GM19351 (cell line): ENCODE measurements around the gene SLC7A5.
"Not testable (repeated sequence)": the region's sequence is repeated elsewhere in the genome, so short reads cannot be mapped to it uniquely, and the experiment has no call there.

ENCODE experiments used
- ATAC-seq: cut with Tn5 transposase; IDR thresholded peaks from one replicate; pipeline ENCODE4 v1.9.1; 2021; ENCODE audit warnings: mild to moderate bottlenecking, moderate library complexity; ENCODE audit not compliant: unreplicated experiment

The SLC7A5 gene

DNA sequence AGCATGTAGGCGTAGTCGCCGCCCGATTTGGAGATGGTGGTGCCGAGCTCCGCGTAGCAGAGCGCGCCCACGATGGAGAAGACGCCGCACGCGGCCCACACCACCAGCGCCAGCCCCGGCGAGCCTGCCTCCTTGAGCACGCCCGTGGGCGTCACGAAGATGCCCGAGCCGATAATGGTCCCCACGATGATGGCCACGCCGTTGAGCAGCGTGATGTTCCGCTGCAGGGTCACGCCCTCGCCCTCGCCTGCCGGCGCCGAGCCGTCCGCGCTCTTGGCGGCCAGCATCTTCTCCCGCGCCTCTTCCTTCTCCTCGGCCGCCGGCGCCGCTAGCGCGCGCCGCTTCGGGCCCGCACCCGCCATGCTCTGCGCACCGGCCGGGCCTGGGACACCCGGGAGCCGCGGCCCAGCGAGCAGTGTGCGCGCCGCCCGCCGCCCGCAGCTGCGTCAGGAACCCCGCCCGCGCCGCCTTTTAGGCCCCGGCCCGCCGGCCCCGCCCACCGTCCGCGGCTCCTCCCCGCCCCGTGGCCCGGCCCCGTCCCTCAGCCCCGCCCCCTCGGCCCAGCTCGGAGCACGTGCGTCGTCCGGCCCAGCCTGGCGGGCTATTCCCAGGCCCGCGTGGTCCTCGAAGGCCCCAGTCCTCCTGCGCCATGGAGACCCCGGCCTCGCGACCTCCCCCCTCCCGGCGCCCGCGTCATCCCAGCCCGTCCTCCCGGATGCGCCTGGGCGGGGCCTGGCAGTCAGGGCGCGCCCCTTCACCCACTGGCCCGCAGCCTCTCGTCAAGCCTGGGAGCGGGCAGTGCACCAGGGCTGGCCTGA lies at the start of gene SLC7A5:
TSS of gene SLC7A5 (minus strand) at position 447 of the 818 bp plus-strand sequence. CDS start at position 362, 85 bp downstream.
- ATAC-seq, result peak; percentile 58

DNA sequence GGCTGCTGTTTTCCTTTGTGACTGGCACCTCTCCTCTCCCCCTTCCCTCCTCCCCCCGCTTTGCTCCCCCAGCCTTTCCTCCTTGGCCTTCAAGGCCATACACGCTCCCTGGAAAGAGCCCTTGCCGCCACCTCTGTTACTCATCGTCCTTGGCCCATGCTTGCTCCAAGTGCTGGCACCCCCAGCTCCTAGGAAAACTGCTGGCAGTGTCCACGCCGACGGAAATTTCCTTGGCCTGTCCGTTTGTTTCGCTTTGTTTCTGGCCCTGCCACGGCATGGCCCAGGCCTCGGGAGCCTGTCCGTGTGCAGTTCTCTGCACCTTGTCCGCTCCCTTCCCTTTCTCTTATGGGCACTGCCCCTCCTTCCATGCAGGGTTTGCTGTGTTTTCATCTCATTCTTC lies 49.0 kb upstream of the SLC7A5 start:
- no peak for ATAC-seq

DNA sequence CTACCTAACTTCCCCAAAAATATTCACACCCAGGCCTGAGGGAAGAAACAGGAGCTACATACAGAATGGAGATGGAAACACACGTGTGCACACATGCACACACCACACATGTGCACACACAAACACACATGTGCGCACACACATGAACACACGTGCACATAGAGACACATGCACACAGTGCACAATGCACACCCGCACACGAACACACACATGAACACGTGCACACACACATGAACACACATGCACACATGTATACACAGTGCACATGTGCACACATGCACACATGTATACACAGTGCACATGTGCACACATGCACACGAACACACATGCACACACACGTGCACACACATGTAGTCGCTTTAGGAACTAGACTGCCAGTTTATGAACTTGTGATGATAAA lies 48.2 kb upstream of the SLC7A5 start:
- ATAC-seq, result no peak

- ATAC-seq, result no peak
These were observed 45.5 kb upstream of the SLC7A5 start for GRCh38 chr16:87914812-87915211.

DNA sequence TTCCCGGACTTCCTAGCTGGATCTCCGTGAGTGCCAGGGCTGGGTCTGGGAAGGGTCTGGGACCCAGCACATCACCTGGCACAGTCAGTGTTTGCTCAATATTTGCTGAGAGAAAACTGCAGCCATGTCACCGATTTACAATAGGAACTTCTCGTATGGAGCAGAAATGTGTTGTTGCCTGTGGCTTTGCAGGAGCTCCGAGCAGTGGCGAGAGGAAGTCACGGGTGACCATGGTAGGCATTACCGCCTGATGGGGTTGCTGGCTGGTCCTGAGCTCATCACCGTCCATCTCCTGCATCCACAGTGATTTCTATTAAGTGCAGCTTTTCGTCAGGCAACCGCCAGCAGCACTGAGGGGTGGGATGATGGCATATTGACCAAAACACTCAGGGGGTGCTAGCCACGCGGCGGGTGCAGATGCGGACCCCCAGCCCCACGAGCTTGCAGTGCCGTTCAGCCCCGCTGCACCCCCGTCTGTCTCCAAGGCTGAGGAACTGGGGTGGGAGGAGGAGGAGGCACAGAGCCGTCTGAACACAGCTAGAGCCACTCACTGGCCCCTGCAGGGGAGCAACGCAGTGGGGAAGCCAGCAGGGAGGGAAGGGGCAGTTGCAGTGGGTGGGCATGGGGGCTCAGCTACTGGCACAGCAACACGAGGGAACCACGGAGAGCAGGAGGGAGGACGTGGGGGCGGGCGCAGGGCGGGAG lies 44.9 kb upstream of the SLC7A5 start:
- not testable (repeated sequence) for ATAC-seq

DNA sequence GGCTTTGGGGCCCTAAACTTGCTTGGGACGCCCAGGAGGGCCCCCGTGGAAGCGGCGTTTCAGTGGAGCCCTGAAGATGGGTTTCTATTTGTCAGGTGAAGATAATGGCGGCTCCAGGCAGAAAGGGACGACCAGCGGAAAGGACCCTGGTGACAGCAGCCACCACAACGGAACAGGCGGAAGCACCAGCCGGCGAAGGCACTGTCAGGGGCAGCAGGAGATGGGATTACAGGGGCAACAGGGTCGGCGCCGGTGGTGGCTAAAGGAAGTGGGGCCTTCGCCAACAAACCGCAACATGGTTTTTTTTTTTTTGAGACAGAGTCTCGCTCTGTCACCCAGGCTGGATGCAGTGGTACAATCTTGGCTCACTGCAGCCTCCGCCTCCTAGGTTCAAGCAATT lies 43.4 kb upstream of the SLC7A5 start:
- ATAC-seq, result not testable (repeated sequence)

DNA sequence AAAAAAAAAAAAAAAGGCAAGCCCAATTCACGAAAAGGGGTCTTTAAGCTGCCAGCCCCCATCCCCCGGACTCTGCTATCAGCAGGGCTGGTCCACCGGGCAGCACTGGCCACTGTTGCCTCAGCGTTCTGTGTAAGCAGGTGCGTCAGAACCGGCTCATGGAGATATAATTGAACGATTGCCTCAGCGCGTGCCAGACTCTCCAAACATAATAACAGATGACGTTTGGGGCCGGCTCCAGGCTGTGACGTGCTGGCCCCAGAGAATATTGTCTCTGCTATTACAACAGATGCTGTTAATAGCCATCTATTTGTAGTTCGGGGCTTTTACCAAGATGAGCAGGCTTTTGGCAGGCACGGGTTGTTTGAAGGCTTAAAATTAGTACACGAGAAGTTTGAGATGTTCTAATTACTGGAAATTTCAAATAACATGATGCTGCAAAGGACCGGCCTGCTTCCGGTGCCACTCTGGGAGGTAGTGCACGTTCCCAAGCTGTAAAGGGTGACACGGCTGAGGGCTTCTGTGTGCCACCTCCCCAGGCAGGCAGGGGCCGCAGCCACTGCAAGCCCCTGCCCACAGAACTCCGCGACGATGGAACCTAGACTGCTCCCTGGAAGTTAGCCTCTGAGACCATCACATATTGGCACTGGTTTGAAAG lies 41.9 kb upstream of the SLC7A5 start:
- not testable (repeated sequence) for ATAC-seq

GRCh38 chr16:87909203-87909935 lies 40.1 kb upstream of the SLC7A5 start:
- peak; percentile 72 for ATAC-seq

DNA sequence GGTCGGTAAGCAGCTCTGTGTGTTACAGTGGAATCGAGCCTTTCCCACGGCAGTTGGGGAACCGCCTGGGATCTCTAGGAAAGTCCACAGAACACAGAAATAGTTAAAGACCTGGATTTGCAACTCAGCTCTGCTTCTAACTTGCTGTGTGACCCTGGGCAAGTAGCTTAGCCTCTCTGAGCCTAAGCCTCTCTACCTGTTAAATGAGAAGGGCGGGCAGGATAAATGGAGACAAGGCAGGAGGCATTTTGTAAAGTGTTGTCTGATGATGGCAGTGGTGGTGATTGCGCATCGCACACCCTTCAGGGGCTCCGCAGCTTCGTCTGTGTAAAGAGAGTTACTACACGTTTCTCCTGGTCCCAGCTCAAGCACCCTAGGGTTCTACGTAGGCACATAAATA lies 38.8 kb upstream of the SLC7A5 start:
- ATAC-seq, result not testable (repeated sequence)

DNA sequence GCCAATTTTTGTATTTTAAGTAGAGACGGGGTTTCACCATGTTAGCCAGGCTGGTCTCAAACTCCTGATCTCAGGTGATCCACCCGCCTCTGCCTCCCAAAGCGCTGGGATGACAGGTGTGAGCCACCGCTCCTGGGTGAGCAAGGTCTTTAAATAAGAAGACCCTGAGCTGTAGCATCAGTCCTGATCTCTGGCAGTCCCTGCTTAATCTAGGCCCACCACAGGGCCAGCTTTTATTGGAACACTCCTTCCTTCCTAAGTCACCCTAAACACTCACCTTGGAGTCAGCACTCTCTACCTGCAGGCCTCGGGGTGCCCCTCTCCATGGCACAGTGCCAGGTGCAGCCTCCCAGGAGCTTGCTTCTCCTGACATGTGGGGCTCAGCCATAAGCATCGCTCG lies 36.2 kb upstream of the SLC7A5 start:
- ATAC-seq, result not testable (repeated sequence)

GRCh38 chr16:87904963-87905362 lies 35.7 kb upstream of the SLC7A5 start:
- not testable (repeated sequence) for ATAC-seq

GRCh38 chr16:87900489-87900888 lies 31.2 kb upstream of the SLC7A5 start:
- ATAC-seq, result not testable (repeated sequence)

DNA sequence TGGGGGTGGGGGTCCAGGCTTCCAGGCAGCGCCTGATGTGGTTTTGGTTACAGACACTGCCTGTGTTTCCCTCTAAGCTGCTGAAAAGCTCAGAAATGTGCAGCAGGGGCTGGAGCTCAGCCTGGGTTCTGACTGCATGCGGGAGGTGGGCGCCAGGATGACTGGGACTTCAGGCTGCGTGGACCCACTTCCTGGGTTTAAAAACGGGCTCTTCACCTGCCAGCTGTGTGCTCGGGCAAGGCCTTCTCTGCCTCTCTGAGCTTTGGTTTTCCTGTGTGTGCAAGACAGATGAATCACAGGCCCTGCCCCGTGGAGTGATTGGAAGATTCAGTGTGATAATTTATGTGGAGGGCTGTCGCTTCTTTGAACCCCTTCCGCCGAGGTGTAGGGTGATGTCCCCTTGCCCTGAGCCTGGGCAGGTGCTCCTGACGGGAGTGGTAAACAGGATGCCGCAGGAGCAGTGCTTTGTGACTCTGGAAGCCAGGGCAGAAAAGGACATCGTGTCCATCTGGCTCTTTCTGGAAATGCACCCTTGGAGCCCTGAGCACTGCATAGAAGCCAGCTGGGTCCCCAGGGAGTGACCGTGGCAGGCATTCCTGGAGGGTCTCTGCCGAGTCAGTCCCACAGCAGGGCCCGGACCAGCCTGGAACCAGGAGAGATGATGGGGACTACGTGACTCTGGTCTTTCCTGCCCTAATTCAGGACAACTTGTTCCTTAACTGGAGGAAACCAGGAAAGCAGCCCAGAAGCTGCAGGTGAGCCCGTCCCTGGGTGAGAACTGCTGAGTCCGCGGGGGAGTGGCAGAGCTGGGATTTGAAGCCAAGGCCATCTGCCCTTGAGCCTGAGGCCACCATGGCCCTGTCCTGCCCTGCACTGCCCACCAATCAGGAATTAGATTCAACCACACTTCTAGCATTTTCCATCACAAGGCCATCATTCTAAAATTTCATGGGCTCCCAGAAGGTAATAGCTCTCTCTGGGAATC lies 28.5 kb upstream of the SLC7A5 start:
- ATAC-seq, result no peak

- not testable (repeated sequence) for ATAC-seq
These were observed 27.7 kb upstream of the SLC7A5 start for GRCh38 chr16:87896924-87897520.

GRCh38 chr16:87896176-87896890 lies 27.0 kb upstream of the SLC7A5 start:
- ATAC-seq, result not testable (repeated sequence)

DNA sequence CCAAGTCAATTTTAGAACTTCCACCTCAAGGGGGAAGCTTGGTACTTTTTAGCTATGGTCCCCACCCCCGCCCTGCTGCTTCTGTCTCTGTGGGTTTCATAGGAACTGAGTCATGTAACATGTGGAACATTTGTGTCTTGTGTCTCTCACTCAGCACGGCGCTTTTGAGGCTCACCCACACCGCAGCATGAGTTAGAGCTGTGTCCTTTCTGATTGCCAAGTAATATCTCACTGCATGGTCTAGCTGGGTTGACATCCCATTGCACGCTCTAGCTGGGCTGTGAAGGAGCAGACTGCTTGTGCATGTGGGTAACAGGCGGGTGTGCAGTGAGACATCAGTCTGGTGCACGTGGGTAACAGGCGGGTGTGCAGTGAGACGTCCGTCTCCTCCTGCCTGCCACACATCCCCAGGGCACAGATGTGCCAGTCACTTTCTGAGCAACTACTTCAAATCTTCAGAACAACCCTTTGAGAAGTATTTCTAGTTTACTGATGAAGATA lies 26.4 kb upstream of the SLC7A5 start:
- peak; percentile 87 for ATAC-seq

DNA sequence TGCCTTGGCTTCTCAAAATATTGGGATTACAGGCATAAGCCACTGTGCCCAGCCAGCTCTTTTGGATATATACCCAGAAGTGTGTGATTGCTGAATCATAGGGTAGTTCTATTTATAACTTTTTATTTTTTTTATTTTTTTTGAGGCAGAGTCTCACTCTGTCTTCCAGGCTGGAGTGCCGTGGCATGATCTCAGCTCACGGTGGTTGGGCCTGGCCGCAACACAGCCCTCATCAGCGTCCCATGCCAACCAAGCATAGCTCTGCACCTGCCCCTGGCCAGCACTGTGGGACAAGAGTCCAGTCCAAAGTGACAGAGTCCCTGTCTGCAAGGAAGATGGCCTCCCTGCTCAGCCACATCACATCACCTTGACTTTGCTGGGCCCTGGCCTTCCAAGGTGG lies 24.7 kb upstream of the SLC7A5 start:
- ATAC-seq, result not testable (repeated sequence)

GRCh38 chr16:87891764-87892163 lies 22.5 kb upstream of the SLC7A5 start:
- no peak for ATAC-seq
